Loucy (cell line): ENCODE measurements around the gene CPT1C.

ENCODE experiments used
- H2AFZ ChIP-seq: fragments of 200-600 bp; sonication (generic); 2 replicates; pipeline ENCODE4 v1.6.0; 2016; ENCODE audit warnings: antibody characterized with exemption, mild to moderate bottlenecking, low read length, moderate library complexity
- H3F3A ChIP-seq: fragments of 200-600 bp; 2 replicates; pipeline ENCODE4 v1.6.0; 2016; ENCODE audit warnings: antibody characterized with exemption, low read depth, mild to moderate bottlenecking
- H3K27me3 ChIP-seq: fragments of 200-600 bp; sonication (generic); 2 replicates; pipeline ENCODE4 v1.6.1; 2014; ENCODE audit warnings: low read length, mild to moderate bottlenecking; ENCODE audit not compliant: insufficient read depth, poor library complexity, severe bottlenecking
- H3K36me3 ChIP-seq: fragments of 200-600 bp; sonication (generic); 2 replicates; pipeline ENCODE4 v1.6.1; 2016; ENCODE audit warnings: low read length; ENCODE audit not compliant: insufficient read depth
- H3K4me1 ChIP-seq: fragments of 200-600 bp; sonication (generic); 2 replicates; pipeline ENCODE4 v1.5.1; 2014; ENCODE audit warnings: low read length, mild to moderate bottlenecking; ENCODE audit not compliant: insufficient read depth, poor library complexity, severe bottlenecking
- H3K4me2 ChIP-seq: fragments of 200-600 bp; sonication (generic); 2 replicates; pipeline ENCODE4 v1.6.0; 2014; ENCODE audit warnings: antibody characterized with exemption, low read length, low read depth, mild to moderate bottlenecking; ENCODE audit not compliant: poor library complexity, severe bottlenecking
- H3K4me3 ChIP-seq: fragments of 200-600 bp; sonication (generic); 2 replicates; pipeline ENCODE4 v1.5.1; 2014; ENCODE audit warnings: low read length, mild to moderate bottlenecking, mixed read lengths; ENCODE audit not compliant: poor library complexity, severe bottlenecking
- H3K79me2 ChIP-seq: fragments of 200-600 bp; sonication (generic); 2 replicates; pipeline ENCODE4 v1.6.1; 2014; ENCODE audit warnings: low read length; ENCODE audit not compliant: insufficient read depth
- H3K9ac ChIP-seq: fragments of 200-600 bp; sonication (generic); 2 replicates; pipeline ENCODE4 v1.6.0; 2014; ENCODE audit warnings: mild to moderate bottlenecking, low read depth, low read length, moderate library complexity; ENCODE audit not compliant: poor library complexity, severe bottlenecking
- H3K9me2 ChIP-seq: fragments of 200-600 bp; sonication (generic); replicated peaks from 2 replicates; pipeline ENCODE4 v1.6.1; 2016; ENCODE audit warnings: low read depth, low read length, mixed read lengths
- H3K9me3 ChIP-seq: fragments of 200-600 bp; sonication (generic); 2 replicates; pipeline ENCODE4 v1.6.1; 2014; ENCODE audit warnings: mild to moderate bottlenecking, antibody characterized with exemption, low read length, low read depth; ENCODE audit not compliant: insufficient read depth
- H4K20me1 ChIP-seq: fragments of 200-600 bp; sonication (generic); 2 replicates; pipeline ENCODE4 v1.6.0; 2014; ENCODE audit warnings: antibody characterized with exemption, low read length, mild to moderate bottlenecking; ENCODE audit not compliant: insufficient read depth, poor library complexity, severe bottlenecking
- EZH2phosphoT487 ChIP-seq: fragments of 200-600 bp; IDR thresholded peaks from 2 replicates; pipeline ENCODE4 v1.6.1; 2018; ENCODE audit warnings: antibody characterized with exemption, mild to moderate bottlenecking, moderate library complexity, borderline replicate concordance
- TF ChIP-seq, protein P1 (sequence below): fragments of 200-600 bp; sonication (generic); conservative IDR thresholded peaks from 2 replicates; pipeline ENCODE4 v1.5.1; 2014; ENCODE audit warnings: mild to moderate bottlenecking, antibody characterized with exemption, low read length

The CPT1C gene

DNA sequence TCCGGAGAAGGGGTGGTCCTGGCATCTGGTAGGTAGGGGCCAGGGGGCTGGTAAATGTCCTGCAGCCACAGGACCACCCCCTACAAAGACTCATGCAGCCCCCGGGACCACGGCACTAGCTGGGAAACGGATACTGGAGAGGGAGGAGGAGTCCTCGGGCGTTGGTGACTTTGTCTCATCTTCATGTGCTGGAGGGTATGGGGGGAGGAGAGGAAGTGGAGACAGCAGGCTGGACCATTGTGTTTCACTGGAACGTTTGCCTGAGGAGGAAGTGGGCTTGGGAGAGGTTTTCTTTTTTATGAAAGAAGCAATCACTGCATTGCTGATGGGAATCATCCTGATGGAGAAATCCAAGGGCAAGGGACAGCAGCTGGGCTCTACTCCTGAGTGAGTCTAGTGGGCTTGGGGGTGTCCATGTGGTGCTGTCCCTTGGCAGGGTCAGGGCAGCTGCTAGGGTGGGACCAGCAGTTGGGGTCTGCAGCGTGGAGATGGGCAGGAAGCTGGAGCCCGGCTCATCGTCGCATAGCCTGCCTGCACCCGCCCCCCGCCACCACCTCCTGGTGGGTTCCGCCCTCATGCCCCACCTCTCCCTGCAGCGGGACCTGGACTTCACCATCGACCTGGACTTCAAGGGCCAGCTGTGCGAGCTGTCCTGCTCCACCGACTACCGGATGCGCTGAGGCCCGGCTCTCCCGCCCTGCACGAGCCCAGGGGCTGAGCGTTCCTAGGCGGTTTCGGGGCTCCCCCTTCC, 3.2 kb upstream of the CPT1C start:
- H3K4me3 ChIP-seq, result no peak overlapping the region
- TF ChIP-seq, protein P1, sequence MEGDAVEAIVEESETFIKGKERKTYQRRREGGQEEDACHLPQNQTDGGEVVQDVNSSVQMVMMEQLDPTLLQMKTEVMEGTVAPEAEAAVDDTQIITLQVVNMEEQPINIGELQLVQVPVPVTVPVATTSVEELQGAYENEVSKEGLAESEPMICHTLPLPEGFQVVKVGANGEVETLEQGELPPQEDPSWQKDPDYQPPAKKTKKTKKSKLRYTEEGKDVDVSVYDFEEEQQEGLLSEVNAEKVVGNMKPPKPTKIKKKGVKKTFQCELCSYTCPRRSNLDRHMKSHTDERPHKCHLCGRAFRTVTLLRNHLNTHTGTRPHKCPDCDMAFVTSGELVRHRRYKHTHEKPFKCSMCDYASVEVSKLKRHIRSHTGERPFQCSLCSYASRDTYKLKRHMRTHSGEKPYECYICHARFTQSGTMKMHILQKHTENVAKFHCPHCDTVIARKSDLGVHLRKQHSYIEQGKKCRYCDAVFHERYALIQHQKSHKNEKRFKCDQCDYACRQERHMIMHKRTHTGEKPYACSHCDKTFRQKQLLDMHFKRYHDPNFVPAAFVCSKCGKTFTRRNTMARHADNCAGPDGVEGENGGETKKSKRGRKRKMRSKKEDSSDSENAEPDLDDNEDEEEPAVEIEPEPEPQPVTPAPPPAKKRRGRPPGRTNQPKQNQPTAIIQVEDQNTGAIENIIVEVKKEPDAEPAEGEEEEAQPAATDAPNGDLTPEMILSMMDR, result no peak
- peaks cover 56% of the 10 kb centered on the region; the same call in 1 of the 2 replicates for H3K36me3 ChIP-seq
- no peaks in the 10 kb centered on the region for H3K27me3 ChIP-seq
- H3K9me2 ChIP-seq, result no peaks in the 10 kb centered on the region
- H3K79me2 ChIP-seq, result no peaks in the 10 kb centered on the region
- no peaks in the 10 kb centered on the region for H3K4me1 ChIP-seq
- H3K4me2 ChIP-seq, result no peak overlapping the region
- peaks cover 9% of the 10 kb centered on the region for H4K20me1 ChIP-seq
- H3F3A ChIP-seq, result no peaks in the 10 kb centered on the region
- H2AFZ ChIP-seq, result no peak overlapping the region
- no peak overlapping the region for H3K9ac ChIP-seq
- H3K9me3 ChIP-seq, result no peaks in the 10 kb centered on the region

DNA sequence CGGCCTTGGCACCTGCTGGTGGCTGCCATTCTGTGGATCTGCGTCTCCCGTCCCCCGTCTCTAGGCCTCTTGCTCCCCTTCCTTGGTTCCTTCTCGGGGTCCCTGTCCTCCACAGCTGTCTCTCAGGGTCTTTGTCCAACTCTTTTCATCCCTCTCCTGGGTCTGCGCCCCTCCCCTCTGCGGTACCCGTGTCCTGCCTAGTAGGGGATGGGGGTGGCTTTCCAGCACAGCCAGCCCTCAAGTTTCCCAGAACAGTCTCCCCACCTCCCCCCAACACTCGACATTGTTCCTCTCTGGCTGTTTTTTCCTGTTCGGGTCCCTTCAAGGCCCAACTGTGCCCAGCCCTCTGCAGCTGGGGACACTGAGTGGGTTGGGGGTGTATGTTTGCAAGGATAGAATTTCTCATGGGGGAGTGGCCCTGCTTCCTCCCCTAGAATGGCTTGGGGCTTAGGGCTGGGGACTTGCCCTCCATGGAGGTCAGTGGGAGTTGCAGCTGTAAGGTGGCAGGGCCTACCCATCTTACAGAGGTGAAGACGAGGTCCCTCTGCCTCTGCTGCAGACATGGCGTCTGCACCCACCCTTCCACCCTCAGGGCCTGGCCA, 2.3 kb upstream of the CPT1C start:
- Histone ChIP-seq H3K27me3 (no peaks in the 10 kb centered on the region), H3K36me3 (peaks cover 49% of the 10 kb centered on the region; the same call in 1 of the 2 replicates), H3K9ac (no peak overlapping the region), H3K4me3 (no peak overlapping the region), H3K79me2 (no peaks in the 10 kb centered on the region), H4K20me1 (peaks cover 7% of the 10 kb centered on the region), H3K4me1 (no peaks in the 10 kb centered on the region), H2AFZ (no peak overlapping the region), H3K9me2 (no peaks in the 10 kb centered on the region), H3F3A (no peaks in the 10 kb centered on the region), H3K4me2 (no peak overlapping the region), H3K9me3 (no peaks in the 10 kb centered on the region)
- TF ChIP-seq EZH2phosphoT487, result no peak
- TF ChIP-seq, protein P1, result no peak

DNA sequence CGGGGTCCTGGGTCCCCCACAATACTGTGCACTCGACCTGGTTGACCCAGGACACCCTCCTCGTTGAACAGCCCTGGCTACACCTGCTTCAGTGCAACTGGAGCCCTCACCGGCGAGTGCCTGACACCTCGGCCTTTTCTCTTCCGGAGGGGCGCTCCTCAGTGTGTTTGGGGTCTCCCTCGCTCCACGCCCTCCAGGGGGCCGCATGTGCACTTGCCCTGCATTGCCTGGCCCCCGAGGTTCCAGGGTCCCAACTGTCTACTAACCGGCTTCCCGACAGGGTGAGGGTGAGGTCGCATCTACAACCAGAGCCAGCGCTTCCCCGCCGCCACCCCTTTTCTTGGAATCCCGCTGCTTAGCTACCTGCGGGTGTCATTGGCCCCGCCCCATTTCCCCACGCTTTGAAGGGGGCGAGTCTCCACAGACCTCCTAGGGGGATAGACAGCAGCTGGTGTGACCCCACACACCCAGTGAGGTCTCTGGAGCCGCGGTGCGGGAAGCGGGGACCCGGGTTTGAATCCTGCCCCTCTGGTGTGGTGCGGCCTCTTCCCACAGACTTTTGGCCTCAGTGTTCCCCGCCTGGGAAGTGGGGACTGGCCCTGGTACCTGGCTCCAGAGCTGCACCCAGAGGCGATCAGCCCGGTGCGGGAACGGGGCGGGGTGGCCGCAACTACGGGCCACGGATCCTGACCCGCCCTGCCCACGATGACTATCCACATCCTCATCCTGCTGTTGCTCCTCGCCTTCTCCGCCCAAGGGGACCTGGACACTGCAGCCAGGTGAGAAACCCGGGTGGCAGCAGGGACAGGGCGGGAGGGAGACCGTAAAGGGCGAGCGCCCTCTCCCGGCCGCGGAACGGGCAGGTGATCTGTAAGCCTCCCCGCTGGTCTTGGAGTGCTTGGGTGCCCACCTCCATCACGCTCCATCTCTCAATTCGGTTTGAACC, 1.5 kb upstream of the CPT1C start, which contains the start of gene ADM5:
ADM5 (plus strand) TSS at position 462 of the 946 bp plus-strand sequence; CDS start at position 706, 244 bp downstream.
- H3K4me2 ChIP-seq, result no peak within 1 kb of the TSS
- H3K27me3 ChIP-seq, result no peaks in the 10 kb centered on the region
- H3K4me3 ChIP-seq, result no peak within 1 kb of the TSS
- H3K79me2 ChIP-seq, result no peaks in the 10 kb centered on the region
- H3K9ac ChIP-seq, result no peak within 1 kb of the TSS
- peaks cover 42% of the 10 kb centered on the region; the same call in 1 of the 2 replicates for H3K36me3 ChIP-seq
- H3F3A ChIP-seq, result no peaks in the 10 kb centered on the region
- H3K4me1 ChIP-seq, result no peaks in the 10 kb centered on the region
- peaks cover 2% of the 10 kb centered on the region for H4K20me1 ChIP-seq
- no peaks in the 10 kb centered on the region for H3K9me2 ChIP-seq
- no peaks in the 10 kb centered on the region for H3K9me3 ChIP-seq
- no peak for TF ChIP-seq EZH2phosphoT487
- TF ChIP-seq, protein P1, result no peak
- no peak within 1 kb of the TSS for H2AFZ ChIP-seq
